CD4-positive, alpha-beta T cell treated with Interleukin-21 for 1 hour (primary cell): Measurements from ENCODE around the gene SGSH.
"Not testable (repeated sequence)": the region's sequence is repeated elsewhere in the genome, so short reads cannot be mapped to it uniquely, and the experiment has no call there.

Source experiments
- DNase-seq: peaks from one replicate; pipeline ENCODE4 v3.0.0-alpha.2; 2020

SGSH gene

GRCh38 chr17:80205811-80206210, 14.3 kb downstream of the SGSH start:
- no peak for DNase-seq

GRCh38 chr17:80204626-80205468, 15.3 kb downstream of the SGSH start:
- DNase-seq, result no peak

GRCh38 chr17:80203471-80203963, 16.6 kb downstream of the SGSH start:
- no peak for DNase-seq

- DNase-seq, result no peak
Measured at GRCh38 chr17:80202197-80202596, 17.9 kb downstream of the SGSH start.

GRCh38 chr17:80201446-80201845, 18.7 kb downstream of the SGSH start:
- no peak for DNase-seq

GRCh38 chr17:80199295-80199694, 20.8 kb downstream of the SGSH start:
- not testable (repeated sequence) for DNase-seq

GRCh38 chr17:80198144-80198661, 21.9 kb downstream of the SGSH start:
- DNase-seq, result no peak

GRCh38 chr17:80196652-80197051, 23.5 kb downstream of the SGSH start:
- no peak for DNase-seq

- DNase-seq, result peak; percentile 66
Measured at GRCh38 chr17:80195671-80196529, 24.2 kb downstream of the SGSH start.

GRCh38 chr17:80195141-80195540, 25.0 kb downstream of the SGSH start:
- no peak for DNase-seq

- DNase-seq, result no peak
Measured at GRCh38 chr17:80191865-80192661, 28.1 kb downstream of the SGSH start.

- DNase-seq, result no peak
Measured at GRCh38 chr17:80191192-80191591, 28.9 kb downstream of the SGSH start.

GRCh38 chr17:80190716-80191115, 29.4 kb downstream of the SGSH start:
- DNase-seq, result no peak

GRCh38 chr17:80189611-80190010, 30.5 kb downstream of the SGSH start:
- no peak for DNase-seq

- DNase-seq, result no peak
Measured at GRCh38 chr17:80187515-80187941, 32.6 kb downstream of the SGSH start.

- DNase-seq, result no peak
Measured at GRCh38 chr17:80187090-80187489, 33.0 kb downstream of the SGSH start.

- no peak for DNase-seq
Measured at GRCh38 chr17:80185968-80186367, 34.2 kb downstream of the SGSH start.

GRCh38 chr17:80184423-80184714, 35.8 kb downstream of the SGSH start:
- no peak for DNase-seq

- no peak for DNase-seq
Measured at GRCh38 chr17:80183581-80184422, 36.3 kb downstream of the SGSH start.

- no peak for DNase-seq
Measured at GRCh38 chr17:80182845-80183223, 37.3 kb downstream of the SGSH start.

GRCh38 chr17:80182118-80182844, 37.9 kb downstream of the SGSH start:
- no peak for DNase-seq
